Brain pericyte (primary cell): Measurements from ENCODE around the gene TMTC2.
"Not testable (repeated sequence)": the region's sequence is repeated elsewhere in the genome, so short reads cannot be mapped to it uniquely, and the experiment has no call there.

ENCODE experiments used
- DNase-seq: peaks from one replicate; pipeline ENCODE4 v3.0.0-alpha.2; 2012; ENCODE audit warnings: low read depth, low spot score

Gene TMTC2

DNA sequence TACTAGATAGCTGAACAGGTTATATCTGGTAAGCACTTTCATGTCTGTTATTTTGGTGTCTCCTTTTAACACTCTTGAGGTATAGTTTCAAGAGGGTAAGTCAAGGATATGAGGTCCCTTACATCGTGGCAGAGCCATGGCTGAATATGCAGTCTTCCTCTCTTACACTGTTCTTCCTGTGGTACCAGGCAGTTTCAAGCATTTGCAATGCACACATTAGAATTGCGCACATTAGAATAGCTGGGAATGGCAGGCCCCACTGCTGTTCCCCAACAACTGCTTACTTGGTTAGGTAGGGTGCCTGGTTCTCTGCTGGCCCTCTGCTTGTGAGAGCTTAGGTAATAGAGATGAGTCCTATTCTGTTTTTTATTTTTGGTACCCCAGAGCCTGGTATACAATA is 41.2 kb downstream of the TMTC2 start:
- no peak for DNase-seq

DNA sequence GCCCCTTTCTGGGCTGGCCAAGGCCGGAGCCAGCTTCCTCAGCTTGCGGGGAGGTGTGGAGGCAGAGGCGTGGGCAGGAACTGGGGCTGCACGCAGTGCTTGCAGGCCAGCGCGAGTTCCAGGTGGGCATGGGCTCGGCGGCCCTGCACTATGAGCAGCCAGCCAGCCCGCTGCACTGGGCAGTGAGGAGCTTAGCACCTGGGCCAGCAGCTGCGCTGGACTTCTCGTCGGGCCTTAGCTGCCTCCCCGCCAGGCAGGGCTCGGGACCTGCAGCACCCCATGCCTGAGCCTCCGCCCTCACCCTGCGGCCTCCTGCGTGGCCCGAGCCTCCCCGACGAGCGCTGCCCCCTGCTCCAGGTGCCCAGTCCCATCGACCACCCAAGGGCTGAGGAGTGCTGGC is 42.0 kb downstream of the TMTC2 start:
- no peak for DNase-seq

DNA sequence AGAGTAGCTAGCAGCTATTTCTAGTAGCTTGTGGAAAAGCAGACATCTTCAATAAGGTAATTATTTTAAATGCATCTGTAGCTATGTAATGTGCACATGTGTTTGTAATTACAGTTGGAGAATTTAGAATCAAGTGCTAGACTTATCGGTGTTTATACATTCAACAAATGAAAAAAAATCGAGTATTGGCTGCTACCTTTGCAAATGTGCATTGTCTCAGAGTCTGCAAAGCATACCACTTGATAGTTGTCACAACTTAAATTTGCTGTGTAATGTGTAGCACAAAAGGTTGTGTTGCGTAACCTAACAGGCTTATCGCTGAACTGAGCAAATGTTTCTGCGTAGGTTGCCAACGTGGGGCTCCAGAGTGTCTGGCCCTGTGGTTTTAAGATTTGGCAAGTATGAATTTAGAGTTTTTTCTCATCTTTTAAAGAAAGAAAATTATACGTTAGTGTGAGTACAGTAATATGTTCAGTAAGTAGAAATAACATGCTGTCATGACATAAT is 44.3 kb downstream of the TMTC2 start:
- no peak for DNase-seq

- DNase-seq = peak; percentile 22
These were observed 53.7 kb downstream of the TMTC2 start for GRCh38 chr12:82740129-82741000.

DNA sequence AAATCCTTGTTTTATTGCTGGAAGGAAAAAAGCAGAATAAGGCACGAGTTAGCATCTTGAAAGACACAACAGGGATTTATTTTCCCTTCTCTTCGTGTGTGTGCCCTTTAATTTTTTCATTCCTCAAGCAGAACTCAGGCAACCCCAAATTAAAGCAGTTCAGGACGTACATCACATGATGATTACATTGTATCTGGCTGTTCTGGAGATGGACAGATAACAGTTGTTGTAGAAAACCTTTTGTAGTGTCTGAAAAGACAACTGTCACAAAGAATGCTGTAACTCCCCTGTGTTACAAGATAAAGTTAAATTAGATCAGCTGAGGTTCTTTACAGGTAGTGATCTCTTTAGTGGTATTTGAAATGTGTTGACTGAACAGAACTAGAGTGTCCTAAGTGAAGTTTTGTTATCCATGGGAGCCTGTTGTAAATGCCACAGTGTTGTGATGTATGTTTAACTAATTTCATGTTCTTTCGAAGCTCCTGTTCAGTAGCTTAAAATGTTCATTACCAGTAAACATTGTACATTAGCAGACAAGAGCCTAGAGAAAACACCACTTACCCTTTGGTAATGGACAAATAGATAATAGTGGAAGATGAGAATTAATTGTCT is 58.5 kb downstream of the TMTC2 start:
- no peak for DNase-seq

DNA sequence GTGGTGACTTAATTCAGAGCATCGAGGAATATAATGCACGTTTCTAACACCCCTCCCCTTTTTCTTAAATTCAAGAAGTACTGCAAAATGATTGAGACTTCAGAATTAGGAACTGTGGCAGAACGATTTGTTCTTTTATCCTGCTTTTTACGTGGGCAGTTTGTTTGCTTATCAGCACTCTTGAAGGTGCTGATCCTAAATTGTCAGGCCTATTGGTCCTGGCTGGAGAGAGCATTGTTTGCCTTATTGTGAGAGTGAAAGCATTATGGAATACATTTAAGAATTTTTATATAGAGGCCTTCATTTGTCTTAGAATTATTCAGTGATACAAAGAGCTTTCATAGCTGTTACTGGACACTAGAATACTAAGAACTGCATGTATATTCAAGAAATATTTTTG is 59.1 kb downstream of the TMTC2 start:
- DNase-seq = no peak

GRCh38 chr12:82746668-82747067 is 60.0 kb downstream of the TMTC2 start:
- DNase-seq = no peak

GRCh38 chr12:82749015-82749414 is 62.3 kb downstream of the TMTC2 start:
- DNase-seq = no peak

DNA sequence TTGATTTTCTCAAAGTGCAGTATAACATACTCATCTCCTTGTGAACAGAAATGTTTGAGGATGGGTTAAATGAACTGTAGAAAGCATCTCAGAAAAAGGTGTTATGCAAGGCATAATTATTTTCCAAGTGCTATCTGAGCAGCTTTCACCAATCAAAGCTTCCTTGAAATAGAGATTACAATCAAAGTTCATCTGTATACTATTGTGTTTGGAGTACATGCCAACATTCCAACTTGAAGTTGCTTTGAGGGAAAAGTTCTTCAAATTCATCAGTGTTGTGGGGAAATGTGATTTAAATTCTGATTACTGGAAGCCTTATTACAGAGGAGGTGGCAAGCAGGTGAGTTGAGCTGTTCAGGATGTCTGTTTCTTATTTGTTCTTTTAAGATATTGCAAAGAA is 68.2 kb downstream of the TMTC2 start:
- no peak for DNase-seq

DNA sequence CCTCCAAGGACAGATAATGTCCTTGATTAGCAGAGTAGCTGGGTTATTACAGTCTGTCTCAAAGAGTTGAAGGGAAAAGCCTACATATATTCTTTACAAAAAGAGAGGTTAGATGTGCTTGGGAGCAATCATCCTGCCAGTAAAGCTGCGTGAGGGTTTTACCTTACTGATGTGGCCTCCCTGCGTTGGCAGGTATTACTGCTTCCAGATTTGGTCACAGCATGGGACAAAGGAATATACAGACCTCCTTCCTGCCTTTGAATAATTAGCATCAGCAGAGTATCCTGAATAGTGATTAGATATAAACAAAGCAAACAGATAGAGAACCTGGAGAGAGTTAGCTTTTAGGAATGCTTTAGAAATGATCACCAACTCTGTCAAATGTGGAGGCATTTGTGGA is 69.6 kb downstream of the TMTC2 start:
- no peak for DNase-seq

- no peak for DNase-seq
These were observed 70.4 kb downstream of the TMTC2 start for GRCh38 chr12:82757059-82757458.

DNA sequence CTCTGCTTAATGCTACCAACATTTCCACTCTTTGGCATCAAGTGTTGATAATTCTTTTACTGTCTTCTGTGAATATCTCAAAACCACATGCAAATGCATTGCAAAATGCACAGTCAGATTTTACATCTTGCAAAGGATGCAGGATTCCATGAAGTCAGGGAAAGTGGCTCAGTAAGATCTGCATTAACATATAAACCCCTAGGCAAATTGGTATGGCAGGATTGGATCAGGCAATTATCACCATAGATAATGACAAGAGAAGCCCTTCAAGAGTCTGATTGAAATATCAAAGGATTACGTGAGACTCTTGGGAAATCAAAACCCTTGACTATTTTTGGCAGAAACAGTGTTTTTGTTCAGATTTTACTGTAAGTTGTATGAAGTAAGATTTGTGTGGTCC is 71.0 kb downstream of the TMTC2 start:
- no peak for DNase-seq

GRCh38 chr12:82758749-82759330 is 72.1 kb downstream of the TMTC2 start:
- DNase-seq = no peak

DNA sequence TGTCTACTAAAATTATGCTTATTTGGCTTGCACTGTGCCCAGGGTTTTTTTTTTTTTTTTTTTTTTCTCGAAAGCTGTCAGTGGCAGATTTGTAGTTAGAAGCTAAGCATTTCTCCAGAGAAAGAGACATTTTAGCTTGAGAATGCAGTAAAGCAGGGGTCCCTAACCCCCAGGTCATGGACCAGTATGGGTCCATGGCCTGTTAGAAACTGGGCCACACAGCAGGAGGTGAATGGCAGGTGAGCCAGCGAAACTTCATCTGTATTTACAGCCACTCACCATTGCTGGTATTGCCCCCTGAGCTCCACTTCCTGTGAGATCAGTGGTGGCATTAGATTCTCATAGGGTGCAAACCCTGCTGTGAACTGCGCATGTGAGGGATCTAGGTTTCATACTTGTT is 73.7 kb downstream of the TMTC2 start:
- no peak for DNase-seq

GRCh38 chr12:82765206-82765605 is 78.5 kb downstream of the TMTC2 start:
- not testable (repeated sequence) for DNase-seq

GRCh38 chr12:82765971-82766705 is 79.4 kb downstream of the TMTC2 start:
- DNase-seq = no peak

GRCh38 chr12:82774666-82775065 is 88.0 kb downstream of the TMTC2 start:
- DNase-seq = no peak

DNA sequence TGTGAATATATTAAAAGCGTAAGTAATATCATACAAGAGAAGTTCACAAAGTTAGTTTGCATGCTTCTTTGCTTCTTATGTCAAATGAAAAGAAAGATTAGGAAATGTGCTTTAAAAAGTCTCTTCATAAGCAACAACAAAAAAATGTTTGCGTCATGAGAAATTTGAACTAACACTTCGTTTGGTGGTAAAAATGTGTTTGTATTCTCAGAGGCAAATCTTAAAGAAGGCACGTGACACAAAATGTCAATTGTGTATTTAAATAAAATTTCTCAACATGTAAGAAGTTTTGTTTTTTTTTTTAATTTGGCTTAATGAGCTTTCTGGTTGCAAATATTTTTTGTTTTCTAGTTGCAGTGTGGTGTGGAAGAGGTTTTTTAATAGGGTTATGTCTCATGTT is 93.8 kb downstream of the TMTC2 start:
- DNase-seq = no peak

DNA sequence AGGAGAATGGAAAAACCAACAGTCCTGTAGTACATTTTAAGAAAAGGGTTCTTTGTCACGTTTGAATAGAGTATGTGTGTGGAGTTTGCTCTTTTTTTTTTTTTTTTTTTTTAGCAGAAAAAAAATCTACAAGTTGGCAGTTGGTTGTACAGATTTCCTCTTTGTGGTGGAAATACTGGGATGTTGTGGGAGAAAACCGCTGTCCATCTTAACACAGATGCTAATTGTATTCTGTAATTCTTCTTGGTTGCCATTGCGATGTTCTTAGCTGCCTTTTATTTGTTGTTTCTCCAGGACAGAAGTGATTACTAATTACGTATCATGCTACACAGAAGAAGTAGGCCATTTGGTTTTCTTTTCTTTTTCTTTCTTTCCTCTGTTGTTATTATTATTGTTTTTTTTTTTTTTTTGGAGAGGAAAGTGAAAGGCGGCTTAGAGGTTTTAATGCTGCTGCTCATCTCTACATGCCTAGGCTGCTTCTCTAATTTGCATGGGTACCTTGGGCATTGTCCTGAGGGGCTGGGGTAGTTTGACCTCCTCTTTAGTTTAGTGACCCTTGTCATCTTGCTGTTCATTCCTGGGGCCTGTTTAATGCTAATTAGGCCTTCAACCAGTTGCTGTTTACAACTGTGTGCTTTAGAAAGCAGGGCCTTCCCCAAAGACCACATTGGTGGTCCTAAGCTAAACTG is 94.7 kb downstream of the TMTC2 start:
- DNase-seq = no peak

DNA sequence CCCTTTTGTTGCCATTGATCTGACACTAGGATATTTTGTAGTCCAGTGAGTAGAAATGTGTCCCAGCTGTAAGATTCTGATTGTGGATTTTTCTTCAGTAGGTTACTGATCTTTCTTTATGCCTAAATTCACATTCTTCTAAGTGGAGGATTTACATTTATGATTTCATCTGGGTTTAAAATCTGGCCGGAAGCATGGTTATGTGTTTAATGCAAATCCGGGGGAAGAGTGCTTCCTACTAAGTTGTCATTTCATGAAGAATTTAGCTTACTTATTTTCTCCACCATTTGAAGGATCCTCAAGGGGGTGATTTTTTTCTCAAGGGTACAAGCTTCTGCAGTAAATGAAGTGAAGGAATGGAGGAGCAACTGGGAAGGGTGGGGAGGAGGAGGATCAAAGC is 96.7 kb downstream of the TMTC2 start:
- DNase-seq = no peak

DNA sequence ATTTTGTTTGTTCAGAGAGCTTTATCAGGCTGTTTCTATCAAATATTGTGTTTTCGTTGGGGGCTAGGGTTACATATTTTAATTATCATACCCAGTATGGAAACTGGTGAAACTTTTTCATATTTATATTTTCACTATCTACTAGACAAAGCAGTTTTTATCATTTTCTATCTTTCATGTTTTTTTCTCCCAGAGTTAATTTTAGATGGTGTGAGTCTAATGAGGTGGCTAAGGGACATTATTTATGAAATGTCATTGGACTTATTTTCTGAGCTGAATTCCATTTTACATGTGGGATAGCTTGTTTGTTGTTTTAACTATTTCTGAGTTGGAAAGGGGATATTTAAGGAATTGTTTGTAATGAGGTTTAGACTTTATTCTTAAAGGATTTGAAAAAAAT is 100.3 kb downstream of the TMTC2 start:
- DNase-seq = no peak
